Measurements from ENCODE around the gene IL10RB. TPM values are rescaled to one million over a fixed set of nuclear protein-coding genes. Genes with fewer than 3 reads are reported as not detected.
A peak's percentile ranks its signal among the peaks of the same experiment; 100 is the strongest.

Gene IL10RB
- total RNA-seq, 1 experiment from 2014 or later: 3.1 TPM

GRCh38 chr21:33265664-33266049, 510 bp upstream of the IL10RB start:
- H3K27ac ChIP-seq (ENCODE audit: insufficient read length, low read depth, low read length): no peak overlapping the region

More at GRCh38 chr21:33265664-33266049, 510 bp upstream of the IL10RB start:
- Mint-ChIP-seq H3K9me3 (no peaks in the 10 kb centered on the region), H3K36me3 (ENCODE audit: insufficient read depth in 1 of 3, low read depth in 3 of 3) (peaks cover 0 to 10% (median 4%) of the 10 kb centered on the region in 3 experiments; a peak in 4 of 7 replicates), H3K4me3 (peak overlapping the region; percentile 70 to 84), H3K27ac (peak overlapping the region in 1 of 3 experiments; percentile 32; a peak in 2 of 7 replicates), H3K27me3 (ENCODE audit: low read depth) (peaks cover 15% of the 10 kb centered on the region), H3K4me1 (peaks cover 18 to 21% of the 10 kb centered on the region in 2 experiments)
- Histone ChIP-seq H3T11ph (ENCODE audit: low read length) (no peak overlapping the region), H3K9me3 (ENCODE audit: control insufficient read depth, low read depth, low read length) (no peaks in the 10 kb centered on the region), H3K27me3 (ENCODE audit: insufficient read depth, low read length) (no peaks in the 10 kb centered on the region), H2BK12ac (ENCODE audit: insufficient read length, low read depth, low read length) (no peak overlapping the region), H4K8ac (replicated peaks; ENCODE audit: insufficient read length, low read depth, low read length) (no peak overlapping the region), H4K20me1 (ENCODE audit: control insufficient read depth, insufficient read depth, insufficient read length) (no peaks in the 10 kb centered on the region), H3K23ac (ENCODE audit: insufficient read length, low read depth, low read length) (no peak overlapping the region), H3K79me1 (ENCODE audit: insufficient read depth, low read depth, low read length, poor library complexity, severe bottlenecking) (no peaks in the 10 kb centered on the region), H3K9ac (ENCODE audit: extremely low read depth, insufficient read length, low read length) (no peak overlapping the region), H3K79me2 (ENCODE audit: insufficient read depth, low read length) (no peaks in the 10 kb centered on the region), H2BK15ac (ENCODE audit: low read depth, low read length) (no peak overlapping the region), H3K4me2 (ENCODE audit: insufficient read depth, insufficient read length, low read length) (peak overlapping the region; percentile 53), H2AK5ac (ENCODE audit: insufficient read length, low read length) (no peak overlapping the region), H3K23me2 (ENCODE audit: insufficient read length, low read depth, low read length, poor library complexity, severe bottlenecking) (no peaks in the 10 kb centered on the region), H3K4ac (ENCODE audit: low read depth, low read length) (no peak overlapping the region), H3K4me1 (ENCODE audit: insufficient read depth, low read length) (no peaks in the 10 kb centered on the region), H3K18ac (ENCODE audit: insufficient read length, low read depth, low read length) (no peak overlapping the region), H3K14ac (ENCODE audit: insufficient read depth, low read length) (no peak overlapping the region), H2BK5ac (ENCODE audit: insufficient read length, low read length) (no peak overlapping the region), H3K56ac (ENCODE audit: insufficient read length, low read depth, low read length) (no peak overlapping the region), H2BK120ac (ENCODE audit: low read depth, low read length, poor library complexity, severe bottlenecking) (no peak overlapping the region), H4K5ac (ENCODE audit: insufficient read length, low read depth, low read length) (no peak overlapping the region), H4K91ac (ENCODE audit: insufficient read length, low read depth, low read length) (no peak overlapping the region), H2AFZ (ENCODE audit: low read length) (no peak overlapping the region), H2BK20ac (ENCODE audit: low read depth, low read length, poor library complexity, severe bottlenecking) (no peak overlapping the region)
- TF ChIP-seq CTCF (conservative IDR thresholded peaks at IDR 0.05): no peak
- WGBS (ENCODE audit: extremely low coverage, insufficient read length, low lambda C conversion rate): no CpG with 5 or more reads among the region's 12 CpGs
- DNase-seq: peak; percentile 66

Measured in H9 (cell line).